ENCODE results near the gene GFOD1.

DNA sequence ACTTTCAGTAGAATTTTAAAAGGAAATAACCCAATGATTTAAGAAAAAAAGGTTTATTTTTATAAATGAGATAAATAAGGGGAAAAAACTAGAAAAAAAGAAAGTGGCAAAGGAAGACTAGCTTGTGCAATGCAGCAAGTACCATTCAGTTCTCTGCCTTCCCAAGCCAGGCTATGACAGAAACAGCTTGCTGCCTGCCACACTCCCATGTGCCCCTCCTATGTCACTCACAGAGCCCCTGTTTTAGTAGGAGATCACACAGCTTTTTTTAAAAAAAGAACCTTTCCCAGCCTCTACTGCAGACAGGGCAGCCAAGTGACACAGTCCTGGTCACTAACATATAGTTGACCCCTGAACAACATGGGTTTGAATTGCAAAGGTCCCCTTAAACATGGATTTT lies 172.6 kb downstream of the GFOD1 start:
- no peak for TF ChIP-seq POLR2A (IDR thresholded peaks at IDR 0.05)
- no peak for TF ChIP-seq POLR2AphosphoS5 (IDR thresholded peaks at IDR 0.05)
